A673 (cell line): Measurements from ENCODE around the gene CFI. TPM values are rescaled to one million over a fixed set of nuclear protein-coding genes. Genes with fewer than 3 reads are reported as not detected.

Experiments used
- BruUV-seq: library from RNA; stranded (reverse); fragments of 400-500 nt; replicated peaks from 2 replicates; lab custom pipeline; 2021; lab: Mats Ljungman, UMichigan
- CTCF ChIA-PET: fragments of 300-600 bp; sonication (Branson Sonifier 250); formaldehyde crosslinking; loops from one replicate; lab custom pipeline; 2022; ENCODE audit warnings: antibody characterized with exemption; lab: Charles Lee
- POLR2A ChIA-PET: fragments of 300-600 bp; sonication (Branson Sonifier 250); formaldehyde crosslinking; loops from one replicate; lab custom pipeline; 2022; ENCODE audit warnings: antibody characterized with exemption; ENCODE audit not compliant: low non-redundant PET; lab: Charles Lee
- DNase-seq: peaks from one replicate; pipeline ENCODE4 v3.0.0-alpha.2; 2015; ENCODE audit warnings: low spot score
- H3K27ac ChIP-seq: fragments of 200-600 bp; sonication (generic); 2 replicates; pipeline ENCODE4 v1.5.1; 2016; ENCODE audit warnings: mixed run types, low read depth, mild to moderate bottlenecking, mixed read lengths, antibody characterized with exemption, low read length; ENCODE audit not compliant: poor library complexity, severe bottlenecking
- H3K27me3 ChIP-seq: fragments of 200-600 bp; sonication (generic); replicated peaks from 2 replicates; pipeline ENCODE4 v1.6.1; 2017; ENCODE audit warnings: mixed run types, low read depth, mild to moderate bottlenecking, mixed read lengths, antibody characterized with exemption, low read length; ENCODE audit not compliant: insufficient read depth, poor library complexity
- H3K36me3 ChIP-seq: fragments of 200-600 bp; sonication (generic); 2 replicates; pipeline ENCODE4 v1.6.1; 2016; ENCODE audit warnings: mixed run types, mild to moderate bottlenecking, mixed read lengths, antibody characterized with exemption, low read length; ENCODE audit not compliant: insufficient read depth, poor library complexity, severe bottlenecking
- H3K4me1 ChIP-seq: fragments of 200-600 bp; sonication (generic); 2 replicates; pipeline ENCODE4 v1.6.1; 2017; ENCODE audit warnings: mixed run types, mild to moderate bottlenecking, mixed read lengths, antibody characterized with exemption, low read length; ENCODE audit not compliant: insufficient read depth, poor library complexity, severe bottlenecking
- H3K4me3 ChIP-seq: fragments of 200-600 bp; sonication (generic); 2 replicates; pipeline ENCODE4 v1.5.1; 2016; ENCODE audit warnings: low read depth, mixed run types, mild to moderate bottlenecking, mixed read lengths, low read length; ENCODE audit not compliant: poor library complexity, severe bottlenecking
- H3K9me3 ChIP-seq: fragments of 200-600 bp; sonication (generic); 2 replicates; pipeline ENCODE4 v1.6.1; 2016; ENCODE audit warnings: mixed run types, low read depth, mild to moderate bottlenecking, mixed read lengths, antibody characterized with exemption, low read length; ENCODE audit not compliant: poor library complexity, severe bottlenecking
- EZH2 ChIP-seq: fragments of 200-600 bp; sonication (generic); IDR thresholded peaks from 2 replicates; pipeline ENCODE4 v1.6.1; 2017; ENCODE audit warnings: borderline replicate concordance, low read depth, mild to moderate bottlenecking, mixed read lengths, antibody characterized with exemption, low read length; ENCODE audit not compliant: poor library complexity, severe bottlenecking
- intact Hi-C: fragments of 100-400 bp; cut with micrococcal nuclease; formaldehyde crosslinking; loops from one replicate; pipeline ENCODE4 v1.10.0; 2022; ENCODE audit not compliant: unreplicated experiment
- total RNA-seq: library from RNA; stranded (reverse); gene quantifications from 2 replicates; pipeline ENCODE4 v1.2.3, GENCODE V29; 2021
- TF ChIP-seq, protein P1 (sequence below): fragments of 300-800, 200-600 bp; sonication (generic); conservative IDR thresholded peaks from 2 replicates; pipeline ENCODE4 v1.5.1; 2017; ENCODE audit warnings: low read depth, mild to moderate bottlenecking, antibody characterized with exemption, low read length, moderate library complexity, mixed read lengths

Gene CFI
- total RNA-seq, 1 experiment from 2014 or later = 0.86 TPM

DNA sequence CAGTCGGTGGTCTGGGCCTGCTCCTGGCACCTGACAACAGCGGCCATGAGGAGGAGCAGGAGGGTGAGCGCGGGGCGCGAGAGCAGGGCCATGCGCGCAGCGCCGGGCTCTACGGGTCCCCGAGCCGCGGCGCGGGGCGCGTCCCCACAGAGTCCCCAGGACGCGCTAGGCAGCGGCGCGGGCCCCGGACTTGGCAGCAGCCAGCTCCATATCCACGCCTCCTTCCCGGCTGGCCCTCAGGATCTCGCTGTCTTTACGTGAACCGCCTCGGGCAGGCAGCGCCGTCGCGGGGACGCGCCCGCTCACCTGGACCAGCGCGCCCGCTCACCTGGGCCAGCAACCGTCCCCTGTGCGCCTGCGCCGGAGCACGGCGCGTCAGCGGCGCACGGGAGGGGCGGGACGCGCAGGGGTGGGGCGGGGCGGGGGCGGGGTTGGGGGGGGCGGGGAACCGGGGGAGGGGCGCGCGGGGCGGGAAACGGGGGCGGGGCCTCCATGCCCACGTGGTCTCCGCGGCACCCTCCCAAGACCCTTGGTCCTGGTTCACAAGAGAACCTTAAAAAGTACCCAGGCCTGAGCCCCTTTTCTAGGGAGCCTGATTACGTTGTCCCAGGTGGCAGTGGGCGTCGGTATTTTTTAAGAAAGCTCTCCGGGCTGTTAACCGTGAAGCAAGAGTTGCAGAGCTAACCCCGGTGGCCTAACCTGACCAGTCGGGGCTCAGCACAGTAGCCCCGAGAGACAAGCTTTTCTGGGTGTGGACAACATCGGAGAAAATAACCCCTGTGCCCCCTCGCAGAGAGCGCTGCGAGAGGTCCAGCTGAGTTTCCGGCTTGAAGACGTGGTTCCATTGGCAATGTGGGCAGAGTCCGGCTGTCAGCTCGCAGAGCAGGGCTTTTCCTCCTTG is 71.8 kb downstream of the CFI start, which contains the start of gene PLA2G12A:
PLA2G12A (minus strand) TSS at position 353 of the 901 bp plus-strand sequence; CDS start at position 92, 261 bp downstream.
- POLR2A ChIA-PET = no interaction called here
- BruUV-seq = no TSS peak
- peak within 1 kb of the TSS; percentile 52 for H3K27ac ChIP-seq

GRCh38 chr4:109729117-109729717 is 72.6 kb downstream of the CFI start:
- POLR2A ChIA-PET = no interaction called here
- CTCF ChIA-PET = no interaction called here

More for the DNA sequence above, 71.8 kb downstream of the CFI start, which contains the start of gene PLA2G12A:
- Histone ChIP-seq H3K9me3 (no peaks in the 10 kb centered on the region), H3K27me3 (no peaks in the 10 kb centered on the region), H3K4me3 (peak within 1 kb of the TSS; percentile 86), H3K36me3 (no peaks in the 10 kb centered on the region), H3K4me1 (peaks cover 11% of the 10 kb centered on the region)
- CTCF ChIA-PET = no interaction called here
- intact Hi-C loops = no loop called here
- DNase-seq = peak; percentile 71
- TF ChIP-seq, protein P1, sequence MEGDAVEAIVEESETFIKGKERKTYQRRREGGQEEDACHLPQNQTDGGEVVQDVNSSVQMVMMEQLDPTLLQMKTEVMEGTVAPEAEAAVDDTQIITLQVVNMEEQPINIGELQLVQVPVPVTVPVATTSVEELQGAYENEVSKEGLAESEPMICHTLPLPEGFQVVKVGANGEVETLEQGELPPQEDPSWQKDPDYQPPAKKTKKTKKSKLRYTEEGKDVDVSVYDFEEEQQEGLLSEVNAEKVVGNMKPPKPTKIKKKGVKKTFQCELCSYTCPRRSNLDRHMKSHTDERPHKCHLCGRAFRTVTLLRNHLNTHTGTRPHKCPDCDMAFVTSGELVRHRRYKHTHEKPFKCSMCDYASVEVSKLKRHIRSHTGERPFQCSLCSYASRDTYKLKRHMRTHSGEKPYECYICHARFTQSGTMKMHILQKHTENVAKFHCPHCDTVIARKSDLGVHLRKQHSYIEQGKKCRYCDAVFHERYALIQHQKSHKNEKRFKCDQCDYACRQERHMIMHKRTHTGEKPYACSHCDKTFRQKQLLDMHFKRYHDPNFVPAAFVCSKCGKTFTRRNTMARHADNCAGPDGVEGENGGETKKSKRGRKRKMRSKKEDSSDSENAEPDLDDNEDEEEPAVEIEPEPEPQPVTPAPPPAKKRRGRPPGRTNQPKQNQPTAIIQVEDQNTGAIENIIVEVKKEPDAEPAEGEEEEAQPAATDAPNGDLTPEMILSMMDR = no peak

GRCh38 chr4:109728385-109728784 is 73.4 kb downstream of the CFI start:
- CTCF ChIA-PET = no interaction called here
- intact Hi-C loops = no loop called here
- POLR2A ChIA-PET = no interaction called here
- Histone ChIP-seq H3K9me3 (no peaks in the 10 kb centered on the region), H3K27ac (no peak overlapping the region), H3K4me3 (peak overlapping the region; percentile 86), H3K27me3 (no peaks in the 10 kb centered on the region), H3K36me3 (no peaks in the 10 kb centered on the region), H3K4me1 (peaks cover 11% of the 10 kb centered on the region)
- DNase-seq = no peak
- BruUV-seq = no TSS peak
- TF ChIP-seq, protein P1 = no peak

More at GRCh38 chr4:109729117-109729717, 72.6 kb downstream of the CFI start:
- no peaks in the 10 kb centered on the region for H3K27me3 ChIP-seq
- intact Hi-C loops = no loop called here
- H3K4me1 ChIP-seq = peaks cover 11% of the 10 kb centered on the region
- peak overlapping the region; percentile 20 for H3K27ac ChIP-seq
- TF ChIP-seq, protein P1 = no peak
- no peak for TF ChIP-seq EZH2
- H3K4me3 ChIP-seq = peak overlapping the region; percentile 86
- peak; percentile 17 for DNase-seq
- BruUV-seq = TSS peak; percentile 37
- H3K36me3 ChIP-seq = no peaks in the 10 kb centered on the region
- H3K9me3 ChIP-seq = no peaks in the 10 kb centered on the region
